ENCODE data around the gene MAB21L1.

The MAB21L1 gene

DNA sequence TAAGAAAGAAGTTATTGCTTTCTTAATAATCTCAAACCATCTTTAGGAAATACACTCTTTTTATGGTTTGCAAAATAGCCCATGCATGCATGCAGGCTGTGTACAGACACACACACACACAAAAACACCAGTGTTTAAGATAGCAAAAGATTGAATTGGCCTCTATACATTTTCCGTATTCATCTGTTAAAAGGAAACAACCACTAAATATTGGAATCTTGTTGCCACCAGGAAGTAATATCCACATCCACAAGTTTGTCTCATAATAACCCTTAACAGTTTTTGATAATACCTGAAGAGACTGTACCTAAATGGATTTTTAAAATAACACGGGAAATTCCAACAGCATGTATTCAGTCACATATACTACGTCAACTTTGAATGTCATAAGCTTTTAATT is 7.3 kb upstream of the MAB21L1 start:
- H3K36me3 ChIP-seq, result no peaks in the 10 kb centered on the region
- H3K27me3 ChIP-seq, result peaks cover 0 to 3% (median under 1%) of the 10 kb centered on the region in 11 experiments; a peak in 6 of 22 replicates
- peaks cover 0 to 9% (median under 1%) of the 10 kb centered on the region in 10 experiments; a peak in 7 of 20 replicates for H3K4me1 ChIP-seq
- no peak overlapping the region for H3K4me2 ChIP-seq
- H3K4me3 ChIP-seq, result no peak overlapping the region
- H3K9me3 ChIP-seq (replicated peaks in 1 of 11), result peaks cover 0 to 3% (median 0%) of the 10 kb centered on the region in 11 experiments; a peak in 4 of 22 replicates
- H4K20me1 ChIP-seq, result no peaks in the 10 kb centered on the region
- no peak overlapping the region for H3K27ac ChIP-seq
- no peak overlapping the region for H3K9ac ChIP-seq
- no peak for TF ChIP-seq Cebpa-rat (IDR thresholded peaks at IDR 0.05)

DNA sequence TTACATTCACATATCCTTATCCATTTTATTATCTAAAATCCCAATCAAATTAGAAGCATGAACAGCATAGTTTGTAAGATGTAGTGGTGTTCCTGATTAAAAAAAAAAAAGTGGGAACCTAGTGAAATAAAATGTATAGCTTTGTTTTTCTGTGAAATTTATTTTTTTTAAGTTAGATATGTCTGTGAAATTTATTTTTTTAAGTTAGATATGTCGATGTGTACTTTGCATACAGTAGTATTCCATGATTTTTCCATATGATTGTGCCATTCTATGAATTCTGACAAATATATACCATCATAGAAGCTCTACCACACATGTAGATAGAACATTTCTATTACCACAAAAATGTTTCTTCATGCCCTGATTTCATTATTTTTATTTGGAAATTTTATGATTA is 6.0 kb upstream of the MAB21L1 start:
- Histone ChIP-seq H3K27ac (no peak overlapping the region), H4K20me1 (no peaks in the 10 kb centered on the region), H3K4me2 (no peak overlapping the region), H3K27me3 (peaks cover 0 to 15% (median 8%) of the 10 kb centered on the region in 11 experiments; a peak in 12 of 22 replicates), H3K9me3 (replicated peaks in 1 of 11) (peaks cover 0 to 7% (median 0%) of the 10 kb centered on the region in 11 experiments; a peak in 4 of 22 replicates), H3K4me3 (no peak overlapping the region), H3K36me3 (no peaks in the 10 kb centered on the region), H3K4me1 (peaks cover 6 to 12% (median 9%) of the 10 kb centered on the region in 10 experiments; a peak in 16 of 20 replicates), H3K9ac (no peak overlapping the region)
- TF ChIP-seq Cebpa-rat (IDR thresholded peaks at IDR 0.05), result no peak

DNA sequence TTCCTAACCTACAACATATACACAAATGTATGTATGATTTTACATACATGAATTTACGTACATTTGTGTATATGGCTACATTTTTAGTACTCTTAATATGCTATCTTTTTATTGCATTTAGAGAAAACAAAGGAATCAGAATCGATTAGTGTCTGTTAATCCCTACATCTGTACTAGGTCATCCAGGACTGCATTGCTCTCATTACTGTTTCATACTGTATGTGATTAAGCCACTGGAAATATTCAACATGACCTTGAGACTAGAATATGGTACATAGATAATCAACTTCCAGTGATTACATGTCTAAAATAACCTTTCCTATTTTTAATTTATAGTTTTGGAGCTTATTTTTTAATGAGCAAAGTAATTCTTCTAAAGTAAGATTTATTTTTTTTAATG is 5.3 kb upstream of the MAB21L1 start:
- Histone ChIP-seq H3K4me2 (no peak overlapping the region), H3K9ac (no peak overlapping the region), H4K20me1 (no peaks in the 10 kb centered on the region), H3K36me3 (no peaks in the 10 kb centered on the region), H3K9me3 (replicated peaks in 1 of 11) (peaks cover 0 to 7% (median 0%) of the 10 kb centered on the region in 11 experiments; a peak in 4 of 22 replicates), H3K4me1 (peaks cover 8 to 19% (median 12%) of the 10 kb centered on the region in 10 experiments; a peak in 18 of 20 replicates), H3K27ac (no peak overlapping the region), H3K4me3 (no peak overlapping the region), H3K27me3 (peaks cover 0 to 23% (median 11%) of the 10 kb centered on the region in 11 experiments; a peak in 12 of 22 replicates)
- no peak for TF ChIP-seq Cebpa-rat (IDR thresholded peaks at IDR 0.05)

DNA sequence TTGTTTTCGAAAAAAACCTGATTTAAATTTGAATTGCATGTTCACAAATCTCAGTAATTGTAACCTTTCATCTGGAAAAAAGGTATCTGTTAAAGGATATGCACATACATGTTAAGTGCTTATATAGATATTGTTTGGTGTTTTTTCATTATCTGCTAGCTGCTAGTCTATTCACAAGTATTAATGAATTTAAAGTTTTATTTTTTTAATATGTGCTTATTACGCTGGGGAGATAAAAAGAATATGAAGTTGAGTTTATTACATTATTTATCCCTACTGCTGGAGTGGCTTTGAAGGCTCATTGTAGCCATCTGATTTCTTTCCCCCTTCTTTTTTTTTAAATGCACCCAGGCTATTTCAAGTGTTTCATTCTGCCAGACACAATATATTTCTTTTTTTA is 3.9 kb upstream of the MAB21L1 start:
- no peaks in the 10 kb centered on the region for H3K36me3 ChIP-seq
- no peaks in the 10 kb centered on the region; a peak in 1 of 22 replicates for H4K20me1 ChIP-seq
- H3K27ac ChIP-seq, result no peak overlapping the region
- no peak overlapping the region for H3K4me2 ChIP-seq
- H3K9ac ChIP-seq, result no peak overlapping the region
- peaks cover 17 to 33% (median 25%) of the 10 kb centered on the region in 10 experiments for H3K4me1 ChIP-seq
- H3K9me3 ChIP-seq (replicated peaks in 1 of 11), result peaks cover 0 to 10% (median 0%) of the 10 kb centered on the region in 11 experiments; a peak in 7 of 22 replicates
- TF ChIP-seq Cebpa-rat (IDR thresholded peaks at IDR 0.05), result no peak
- peaks cover 0 to 23% (median 11%) of the 10 kb centered on the region in 11 experiments; a peak in 12 of 22 replicates for H3K27me3 ChIP-seq
- H3K4me3 ChIP-seq, result no peak overlapping the region

DNA sequence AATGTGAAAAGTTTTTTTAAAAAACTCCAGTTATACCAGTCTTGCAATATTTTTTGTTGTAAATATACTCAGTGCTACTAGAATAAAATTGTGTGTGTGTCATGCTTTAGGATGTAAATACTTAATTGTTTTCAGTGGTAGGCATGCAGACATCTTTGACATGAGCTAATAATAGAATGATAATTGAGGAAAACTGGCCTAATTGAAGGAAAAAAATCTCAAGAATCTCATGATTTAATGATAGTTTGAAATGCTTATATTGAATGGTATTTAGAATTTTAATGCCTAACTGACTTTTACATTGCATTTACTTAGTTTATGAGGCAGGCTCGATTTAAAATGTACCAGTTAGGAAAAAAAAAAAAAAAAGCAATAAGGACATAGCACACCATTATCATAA is 3.2 kb upstream of the MAB21L1 start:
- H3K4me3 ChIP-seq, result no peak overlapping the region
- no peak for TF ChIP-seq Cebpa-rat (IDR thresholded peaks at IDR 0.05)
- H3K36me3 ChIP-seq, result no peaks in the 10 kb centered on the region
- no peaks in the 10 kb centered on the region; a peak in 1 of 22 replicates for H4K20me1 ChIP-seq
- H3K4me2 ChIP-seq, result no peak overlapping the region
- H3K27ac ChIP-seq, result no peak overlapping the region
- H3K9ac ChIP-seq, result no peak overlapping the region
- peaks cover 0 to 23% (median 11%) of the 10 kb centered on the region in 11 experiments; a peak in 12 of 22 replicates for H3K27me3 ChIP-seq
- H3K4me1 ChIP-seq, result peaks cover 18 to 35% (median 25%) of the 10 kb centered on the region in 10 experiments
- peaks cover 0 to 16% (median 0%) of the 10 kb centered on the region in 11 experiments; a peak in 7 of 22 replicates for H3K9me3 ChIP-seq (replicated peaks in 1 of 11)

DNA sequence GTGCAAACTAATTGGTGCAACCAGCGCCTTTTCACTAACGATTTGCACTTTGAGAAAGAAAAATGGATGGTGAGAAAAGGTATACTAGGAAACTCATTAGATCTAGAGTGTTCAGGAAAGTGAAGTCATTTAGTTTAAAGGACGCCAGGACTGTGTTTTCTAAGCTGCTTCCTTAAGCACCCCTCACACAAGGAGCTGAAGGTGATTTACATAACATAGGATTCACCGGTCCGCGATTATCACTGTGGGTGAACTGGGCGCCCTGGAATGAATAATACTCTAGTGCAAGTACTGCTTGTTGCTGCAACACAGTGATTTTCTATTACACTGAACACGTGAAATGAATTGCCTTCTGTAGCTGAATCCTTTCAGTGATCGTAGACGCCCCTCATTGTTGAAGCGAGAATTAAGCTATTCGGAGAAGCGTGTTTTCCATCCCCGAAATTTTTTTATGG is 2.6 kb upstream of the MAB21L1 start:
- no peaks in the 10 kb centered on the region; a peak in 1 of 22 replicates for H4K20me1 ChIP-seq
- H3K27me3 ChIP-seq, result peaks cover 0 to 23% (median 11%) of the 10 kb centered on the region in 11 experiments; a peak in 12 of 22 replicates
- H3K9ac ChIP-seq, result no peak overlapping the region
- H3K9me3 ChIP-seq (replicated peaks in 1 of 11), result peaks cover 0 to 17% (median 0%) of the 10 kb centered on the region in 11 experiments; a peak in 7 of 22 replicates
- no peak overlapping the region for H3K27ac ChIP-seq
- H3K4me2 ChIP-seq, result peak overlapping the region in 3 of 11 experiments; percentile 52 to 61 (median 59); a peak in 1 of 22 replicates
- no peak overlapping the region for H3K4me3 ChIP-seq
- peaks cover 12 to 35% (median 25%) of the 10 kb centered on the region in 10 experiments for H3K4me1 ChIP-seq
- no peaks in the 10 kb centered on the region for H3K36me3 ChIP-seq
- no peak for TF ChIP-seq Cebpa-rat (IDR thresholded peaks at IDR 0.05)

DNA sequence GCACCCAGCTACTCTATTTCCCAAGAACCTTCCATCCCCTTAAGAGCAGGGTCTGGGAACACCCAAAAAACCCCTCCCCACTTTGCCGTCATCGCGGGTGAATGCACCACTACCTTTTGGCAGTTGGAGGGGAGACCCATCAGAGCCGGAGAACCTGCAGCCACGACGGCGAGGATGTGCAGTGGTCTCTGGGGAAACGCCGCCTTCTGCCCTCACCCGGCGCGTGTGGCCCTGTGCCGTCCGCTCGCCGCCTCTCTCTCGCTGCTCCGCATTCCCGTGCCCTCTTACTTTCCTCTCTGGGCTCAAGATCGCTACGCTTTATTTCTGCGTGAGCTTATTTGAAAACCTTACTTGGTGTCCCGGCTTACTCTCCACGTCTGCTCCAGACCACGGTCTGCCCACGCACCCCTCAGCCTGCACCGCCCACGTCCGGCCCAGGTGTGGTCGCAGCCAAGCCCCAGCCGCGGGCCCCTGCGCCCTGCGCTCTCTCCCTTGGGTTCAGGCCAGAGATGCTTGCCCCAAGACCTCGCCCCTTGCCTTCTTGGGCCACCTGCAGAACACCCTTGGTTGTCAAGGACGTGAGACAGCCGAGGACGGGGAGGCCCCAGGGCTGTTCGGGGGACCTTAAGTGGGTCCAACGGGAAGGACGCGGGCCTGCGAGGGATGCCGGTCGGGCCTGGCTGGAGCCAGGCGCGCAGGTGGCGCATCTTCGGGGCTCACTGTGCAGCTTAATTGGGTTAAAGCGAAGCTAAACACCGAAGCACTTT is 2.0 kb upstream of the MAB21L1 start:
- no peak for TF ChIP-seq Cebpa-rat (IDR thresholded peaks at IDR 0.05)
- Histone ChIP-seq H3K4me3 (0 out of 20 replicates have a peak overlapping the region, but pooled peaks of 1 of the 10 experiments have one; percentile 8), H3K27me3 (peaks cover 0 to 23% (median 11%) of the 10 kb centered on the region in 11 experiments; a peak in 12 of 22 replicates), H3K4me2 (peak overlapping the region; percentile 30 to 72 (median 59)), H3K36me3 (no peaks in the 10 kb centered on the region), H3K9ac (no peak overlapping the region), H4K20me1 (no peaks in the 10 kb centered on the region; a peak in 1 of 22 replicates), H3K9me3 (replicated peaks in 1 of 11) (peaks cover 0 to 17% (median 0%) of the 10 kb centered on the region in 11 experiments; a peak in 7 of 22 replicates), H3K4me1 (peaks cover 9 to 35% (median 25%) of the 10 kb centered on the region in 10 experiments), H3K27ac (no peak overlapping the region)

DNA sequence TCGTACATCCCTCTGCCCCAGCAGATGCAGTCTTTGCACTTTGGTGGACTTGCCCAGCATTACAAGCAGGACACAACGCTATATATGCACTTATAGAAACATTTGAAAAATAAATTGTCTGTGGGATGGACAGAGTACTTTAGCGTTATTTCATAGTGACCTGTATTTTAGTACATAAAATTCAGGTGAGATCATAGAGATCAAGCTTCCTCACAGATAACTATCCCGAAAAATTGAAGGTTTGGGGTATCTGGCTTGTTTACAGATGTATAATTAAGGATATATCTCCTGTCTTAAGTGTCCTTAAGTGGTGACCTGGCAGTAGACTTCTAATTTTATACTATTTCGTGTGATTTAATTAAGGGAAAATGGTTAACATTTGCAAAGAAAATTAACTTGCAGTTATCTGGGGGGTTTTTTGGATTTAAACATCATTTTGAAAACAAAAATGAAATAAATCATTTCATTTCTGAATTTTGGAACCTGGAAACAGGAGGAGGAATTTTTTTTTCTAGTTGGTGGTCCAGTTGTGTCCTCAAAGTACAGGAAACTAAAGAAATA is 977 bp upstream of the MAB21L1 start:
- Histone ChIP-seq H3K27ac (no peak overlapping the region), H3K27me3 (peaks cover 0 to 23% (median 11%) of the 10 kb centered on the region in 11 experiments; a peak in 12 of 22 replicates), H3K9ac (no peak overlapping the region), H3K36me3 (no peaks in the 10 kb centered on the region), H3K4me1 (peaks cover 9 to 35% (median 25%) of the 10 kb centered on the region in 10 experiments), H3K9me3 (replicated peaks in 1 of 11) (peaks cover 0 to 17% (median 0%) of the 10 kb centered on the region in 11 experiments; a peak in 7 of 22 replicates), H3K4me3 (no peak overlapping the region; a peak in 1 of 20 replicates), H4K20me1 (no peaks in the 10 kb centered on the region; a peak in 1 of 22 replicates), H3K4me2 (peak overlapping the region in 5 of 11 experiments; percentile 65 to 83 (median 78); a peak in 8 of 22 replicates)
- no peak for TF ChIP-seq Cebpa-rat (IDR thresholded peaks at IDR 0.05)

All from BLaER1 treated with 17β-estradiol and CSF1 and Interleukin-3, amounts not matched to agents 10 nM and 100 nM (cell line).